H1 (cell line): ENCODE results near the gene FMNL2. TPM values are rescaled to one million over a fixed set of nuclear protein-coding genes. Genes with fewer than 3 reads are reported as not detected.

Experiments
- CTCF ChIA-PET: fragments of 300-600 bp; sonication (Branson Sonifier 250); formaldehyde crosslinking; loops from one replicate; lab custom pipeline; 2021; ENCODE audit not compliant: partially characterized antibody; lab: Charles Lee
- POLR2A ChIA-PET: fragments of 300-600 bp; sonication (Branson Sonifier 250); formaldehyde crosslinking; loops from one replicate; lab custom pipeline; 2021; ENCODE audit warnings: inconsistent platforms; ENCODE audit not compliant: partially characterized antibody; lab: Charles Lee
- DNase-seq, 2 experiments: peaks; one replicate each; pipeline versions ENCODE4 v3.0.0 to v3.0.0-alpha.2; 2010 to 2022; ENCODE audit warnings: low spot score in 2 of 2, low read depth in 1 of 2, mixed read lengths in 1 of 2
- FAIRE-seq: peaks from 2 replicates; lab custom pipeline; 2011; peaks lifted over from hg19 to GRCh38; lab: Jason Lieb, UNC
- H2AFZ ChIP-seq: 2 replicates; pipeline ENCODE4 v1.8.1; 2012; ENCODE audit warnings: low read length, inconsistent platforms
- H2AK5ac ChIP-seq: 2 replicates; pipeline ENCODE4 v1.6.1; 2013; ENCODE audit warnings: low read depth, low read length
- H2BK120ac ChIP-seq: replicated peaks from 2 replicates; pipeline ENCODE3; 2013; ENCODE audit warnings: low read depth, low read length, inconsistent platforms
- H2BK12ac ChIP-seq: 2 replicates; pipeline ENCODE4 v1.6.1; 2013; ENCODE audit warnings: low read depth, low read length
- H2BK15ac ChIP-seq: 2 replicates; pipeline ENCODE4 v1.6.1; 2013; ENCODE audit warnings: low read length
- H2BK20ac ChIP-seq: 2 replicates; pipeline ENCODE4 v1.6.1; 2013; ENCODE audit warnings: low read length
- H2BK5ac ChIP-seq: 2 replicates; pipeline ENCODE4 v1.6.1; 2013; ENCODE audit warnings: low read depth, low read length
- H3K14ac ChIP-seq: 2 replicates; pipeline ENCODE4 v1.6.1; 2013; ENCODE audit warnings: inconsistent platforms; ENCODE audit not compliant: insufficient read length
- H3K18ac ChIP-seq: 2 replicates; pipeline ENCODE4 v1.6.1; 2013; ENCODE audit warnings: low read length; ENCODE audit errors: extremely low read depth
- H3K23ac ChIP-seq: 2 replicates; pipeline ENCODE4 v1.6.1; 2013; ENCODE audit warnings: inconsistent platforms; ENCODE audit not compliant: insufficient read length
- H3K23me2 ChIP-seq: 2 replicates; pipeline ENCODE4 v1.6.1; 2013; ENCODE audit warnings: low read depth, low read length
- H3K27ac ChIP-seq: 2 replicates; pipeline ENCODE4 v1.6.1; 2011; ENCODE audit warnings: low read depth, low read length, inconsistent platforms
- H3K27me3 ChIP-seq, 4 experiments: replicated peaks in 1 of 4; 1 replicate in 1 of 4; 2 replicates in 3 of 4; pipeline versions ENCODE4 v1.6.1 to v1.8.1; 2011 to 2013; ENCODE audit warnings: low read length in 3 of 4, mild to moderate bottlenecking in 3 of 4, inconsistent platforms in 2 of 4, mixed read lengths in 2 of 4, moderate library complexity in 1 of 4; ENCODE audit not compliant: control insufficient read depth in 3 of 4, insufficient read depth in 3 of 4; ENCODE audit errors: extremely low read depth in 1 of 4
- H3K36me3 ChIP-seq, 4 experiments: 2 replicates each; pipeline versions ENCODE4 v1.6.1 to v1.8.1; 2011 to 2013; ENCODE audit warnings: mild to moderate bottlenecking in 4 of 4, low read length in 3 of 4, moderate library complexity in 2 of 4, control low read depth in 1 of 4, inconsistent platforms in 1 of 4; ENCODE audit not compliant: insufficient read depth in 4 of 4, control insufficient read depth in 2 of 4
- H3K4ac ChIP-seq: replicated peaks from 2 replicates; pipeline ENCODE3; 2013; ENCODE audit warnings: low read length, low read depth, mixed read lengths, inconsistent platforms; ENCODE audit not compliant: insufficient read length
- H3K4me1 ChIP-seq, 4 experiments: replicated peaks in 1 of 4; 1 replicate in 1 of 4; 2 replicates in 3 of 4; pipeline versions ENCODE4 v1.6.1 to v1.8.1; 2011 to 2013; ENCODE audit warnings: low read length in 3 of 4, inconsistent platforms in 2 of 4, mixed read lengths in 1 of 4; ENCODE audit not compliant: insufficient read depth in 4 of 4, control insufficient read depth in 3 of 4
- H3K4me2 ChIP-seq, 2 experiments: 2 replicates each; pipeline versions ENCODE4 v1.6.1 to v1.8.1; 2011 to 2013; ENCODE audit warnings: low read depth in 2 of 2, low read length in 2 of 2, control low read depth in 1 of 2, inconsistent platforms in 1 of 2, mild to moderate bottlenecking in 1 of 2; ENCODE audit not compliant: insufficient read depth in 1 of 2
- H3K4me3 ChIP-seq, 4 experiments: fragments of 200-600, 300-600 bp in 1 of 4; sonication (generic), shearing (Covaris generic), sonication (Bioruptor Twin) in 1 of 4; 2 replicates each; pipeline versions ENCODE4 v1.5.1 to v1.8.1; 2011 to 2016; ENCODE audit warnings: low read length in 4 of 4, low read depth in 3 of 4, control low read depth in 2 of 4, inconsistent platforms in 2 of 4, mild to moderate bottlenecking in 2 of 4, mixed read lengths in 1 of 4, moderate library complexity in 1 of 4; ENCODE audit not compliant: insufficient read depth in 2 of 4; ENCODE audit errors: extremely low read depth in 1 of 4
- H3K56ac ChIP-seq: replicated peaks from 2 replicates; pipeline ENCODE3; 2013; ENCODE audit warnings: low read depth, mild to moderate bottlenecking, mixed read lengths, low read length, inconsistent platforms; ENCODE audit not compliant: insufficient read length
- H3K79me1 ChIP-seq: 2 replicates; pipeline ENCODE4 v1.6.1; 2013; ENCODE audit warnings: low read depth, low read length, control low read depth
- H3K79me2 ChIP-seq, 2 experiments: 2 replicates each; pipeline versions ENCODE4 v1.6.1 to v1.8.1; 2012 to 2013; ENCODE audit warnings: low read length in 2 of 2, mild to moderate bottlenecking in 2 of 2, inconsistent platforms in 1 of 2; ENCODE audit not compliant: insufficient read depth in 2 of 2, control insufficient read depth in 1 of 2
- H3K9ac ChIP-seq, 4 experiments: replicated peaks in 1 of 4; 1 replicate in 1 of 4; 2 replicates in 3 of 4; pipeline versions ENCODE4 v1.6.1 to v1.8.1; 2011 to 2013; ENCODE audit warnings: low read depth in 3 of 4, low read length in 3 of 4, control low read depth in 2 of 4, mild to moderate bottlenecking in 2 of 4, moderate library complexity in 2 of 4, inconsistent platforms in 1 of 4; ENCODE audit errors: extremely low read depth in 1 of 4
- H3K9me3 ChIP-seq, 2 experiments: 2 replicates each; pipeline versions ENCODE4 v1.6.1 to v1.8.1; 2012 to 2013; ENCODE audit warnings: mild to moderate bottlenecking in 2 of 2, moderate library complexity in 2 of 2, control low read depth in 1 of 2, inconsistent platforms in 1 of 2, low read depth in 1 of 2, low read length in 1 of 2, mixed read lengths in 1 of 2; ENCODE audit not compliant: insufficient read depth in 2 of 2
- H4K20me1 ChIP-seq, 2 experiments: replicated peaks in 1 of 2; 2 replicates each; pipeline versions ENCODE3 to v1.8.1; 2011 to 2013; ENCODE audit warnings: inconsistent platforms in 2 of 2, low read length in 2 of 2, mild to moderate bottlenecking in 1 of 2; ENCODE audit not compliant: insufficient read depth in 2 of 2, control insufficient read depth in 1 of 2
- H4K5ac ChIP-seq: 2 replicates; pipeline ENCODE4 v1.6.1; 2013; ENCODE audit warnings: low read length, low read depth, mixed read lengths, inconsistent platforms; ENCODE audit not compliant: insufficient read length
- H4K8ac ChIP-seq: 2 replicates; pipeline ENCODE4 v1.8.0; 2013; ENCODE audit warnings: mild to moderate bottlenecking, moderate library complexity, low read length, inconsistent platforms; ENCODE audit not compliant: insufficient read depth; ENCODE audit errors: extremely low read depth
- H4K91ac ChIP-seq: replicated peaks from 2 replicates; pipeline ENCODE3; 2013; ENCODE audit warnings: low read length, mixed read lengths, inconsistent platforms; ENCODE audit not compliant: insufficient read length
- JUN ChIP-seq: IDR thresholded peaks from 2 replicates; pipeline ENCODE4 v1.6.1; 2011; ENCODE audit warnings: low read depth, mild to moderate bottlenecking, improper control_type of control experiment, low read length
- KDM1A ChIP-seq: fragments of 200-600, 300-600 bp; sonication (generic); IDR thresholded peaks from 2 replicates; pipeline ENCODE4 v1.7.1; 2016; ENCODE audit warnings: mild to moderate bottlenecking, low read length, borderline replicate concordance
- WGBS, 2 experiments: shearing (Covaris generic) in 1 of 2; methylation state at CpG; one replicate each; pipeline versions ENCODE4 v1.1.6 to v1.1.7; 2013 to 2015; ENCODE audit warnings: low lambda C conversion rate in 2 of 2, mixed read lengths in 2 of 2, inconsistent platforms in 1 of 2, low coverage in 1 of 2, missing lambda C conversion rate in 1 of 2; ENCODE audit not compliant: insufficient replicate concordance in 2 of 2, insufficient coverage in 1 of 2, insufficient read length in 1 of 2; ENCODE audit errors: extremely low coverage in 1 of 2, missing lambda C conversion rate in 1 of 2; 5-methylcytosine and 5-hydroxymethylcytosine counted together
- polyA plus RNA-seq, 7 experiments: library from polyadenylated mRNA; depleted of rRNA in 3 of 7; stranded (reverse) in 5 of 7; unstranded in 2 of 7; fragments of >200 nt in 5 of 7; fragments of 200-250 nt in 2 of 7; gene quantifications; 1 replicate in 5 of 7; 2 replicates in 1 of 7; 4 replicates in 1 of 7; pipeline versions ENCODE4 v1.2.1 to v1.2.3, GENCODE V29; 2011 to 2013; ENCODE audit warnings: missing spikeins in 2 of 7, mixed read lengths in 2 of 7
- total RNA-seq: library from RNA; stranded (reverse); fragmentation: NEBNext Ultra II Directional; extraction: Animal tissue kit (Norgen Biotek cat#: 25700); gene quantifications from 2 replicates; pipeline ENCODE4 v1.2.1, GENCODE V29; 2021

Gene FMNL2
- total and polyA plus RNA-seq, 2 of the 8 experiments (the other 6 are each of a cell fraction or from before 2014, with no cell fraction given): 15.5 to 45.1 TPM

GRCh38 chr2:152339556-152340286 is 4.7 kb downstream of the FMNL2 start:
- WGBS, 2 experiments: 89% methylated on average over 2 of the region's 2 CpGs; no CpG with 5 or more reads in 1 of the 2 experiments
- H3K4me1 ChIP-seq: peaks cover 0 to 9% (median 3%) of the 10 kb centered on the region in 4 experiments; a peak in 3 of 7 replicates
- no peak overlapping the region for H3K9ac ChIP-seq
- H3K36me3 ChIP-seq: peaks cover 0 to 10% (median 0%) of the 10 kb centered on the region in 4 experiments; a peak in 1 of 8 replicates
- H4K20me1 ChIP-seq: peaks cover 19 to 31% of the 10 kb centered on the region in 2 experiments
- no peak overlapping the region for H3K4me3 ChIP-seq
- no peak overlapping the region for H2BK120ac ChIP-seq
- TF ChIP-seq KDM1A (0 out of 2 replicates have a peak, but pooled peaks have one; percentile 20), JUN (no peak)
- TF ChIP-seq, all 59 proteins: peak for 1
- Histone ChIP-seq H2AK5ac (no peak overlapping the region), H3K23ac (no peak overlapping the region), H3K14ac (no peak overlapping the region), H3K79me2 (peaks cover 4 to 83% of the 10 kb centered on the region in 2 experiments; a peak in 3 of 4 replicates), H3K4ac (no peak overlapping the region), H3K18ac (no peak overlapping the region), H3K9me3 (no peaks in the 10 kb centered on the region), H3K79me1 (peaks cover 7% of the 10 kb centered on the region; the same call in 1 of the 2 replicates), H4K5ac (no peak overlapping the region), H3K27ac (no peak overlapping the region), H4K8ac (no peak overlapping the region), H2AFZ (no peak overlapping the region), H3K56ac (no peak overlapping the region), H2BK20ac (no peak overlapping the region), H3K4me2 (no peak overlapping the region), H2BK12ac (no peak overlapping the region), H2BK15ac (no peak overlapping the region), H2BK5ac (no peak overlapping the region), H3K23me2 (peaks cover 10% of the 10 kb centered on the region), H4K91ac (no peak overlapping the region), H3K27me3 (no peaks in the 10 kb centered on the region)
- CTCF ChIA-PET: interaction anchor here (0.7 to 1.0 kb wide), 2 partner anchors 88 to 143 kb away, joined by 3 to 4 read pairs; no protein-coding TSS in a partner anchor
- DNase-seq (no peak), FAIRE-seq (no peak)
- POLR2A ChIA-PET: interaction anchor here (0.6 kb wide), 2 partner anchors 55 to 302 kb away, joined by 3 read pairs; no protein-coding TSS in a partner anchor
